GM18873 (cell line): ENCODE measurements around the gene FAM120A.

Experiments used
- ATAC-seq: cut with Tn5 transposase; IDR thresholded peaks from one replicate; pipeline ENCODE4 v1.9.1; 2021; ENCODE audit warnings: mild to moderate bottlenecking, moderate library complexity, moderate number of reproducible peaks; ENCODE audit not compliant: unreplicated experiment, low FRiP score

The FAM120A gene

GRCh38 chr9:93440896-93441580 is 10.4 kb upstream of the FAM120A start:
- ATAC-seq, result no peak

- no peak for ATAC-seq
These were observed 5.4 kb upstream of the FAM120A start for GRCh38 chr9:93446073-93446472.

GRCh38 chr9:93447655-93448054 is 3.8 kb upstream of the FAM120A start:
- ATAC-seq, result no peak

GRCh38 chr9:93451849-93452709 is 594 bp downstream of the FAM120A start:
- ATAC-seq, result no peak

- no peak for ATAC-seq
These were observed 1.2 kb downstream of the FAM120A start for GRCh38 chr9:93452710-93453046.

- ATAC-seq, result peak; percentile 56
These were observed 1.8 kb downstream of the FAM120A start, which contains the start of gene FAM120AOS for GRCh38 chr9:93453047-93453914. FAM120AOS (minus strand) TSS chr9:93453581; CDS start chr9:93452709, 872 bp downstream.

GRCh38 chr9:93456022-93456421 is 4.5 kb downstream of the FAM120A start:
- ATAC-seq, result no peak

GRCh38 chr9:93456504-93456903 is 5.0 kb downstream of the FAM120A start:
- no peak for ATAC-seq

GRCh38 chr9:93457006-93457405 is 5.5 kb downstream of the FAM120A start:
- ATAC-seq, result no peak

- no peak for ATAC-seq
These were observed 7.2 kb downstream of the FAM120A start for GRCh38 chr9:93458712-93459111.

GRCh38 chr9:93459432-93459847 is 8.0 kb downstream of the FAM120A start:
- ATAC-seq, result no peak

- no peak for ATAC-seq
These were observed 9.4 kb downstream of the FAM120A start for GRCh38 chr9:93460689-93461413.

- ATAC-seq, result no peak
These were observed 9.9 kb downstream of the FAM120A start for GRCh38 chr9:93461414-93461743.

GRCh38 chr9:93461821-93462220 is 10.3 kb downstream of the FAM120A start:
- no peak for ATAC-seq

- ATAC-seq, result no peak
These were observed 12.3 kb downstream of the FAM120A start for GRCh38 chr9:93463638-93464248.

- ATAC-seq, result no peak
These were observed 12.9 kb downstream of the FAM120A start for GRCh38 chr9:93464395-93464794.

- no peak for ATAC-seq
These were observed 13.4 kb downstream of the FAM120A start for GRCh38 chr9:93464876-93465275.

- no peak for ATAC-seq
These were observed 14.4 kb downstream of the FAM120A start for GRCh38 chr9:93465855-93466254.

- no peak for ATAC-seq
These were observed 15.1 kb downstream of the FAM120A start for GRCh38 chr9:93466416-93467061.
